ENCODE measurements around the gene NTF3.

- no peak for TF ChIP-seq CTCF (IDR thresholded peaks at IDR 0.05)
- no peak for TF ChIP-seq POLR2AphosphoS5 (IDR thresholded peaks at IDR 0.05; ENCODE audit: low read depth, low read length)
- no peak for TF ChIP-seq SIN3A (IDR thresholded peaks at IDR 0.05; ENCODE audit: borderline replicate concordance, insufficient read depth, low read depth, low read length)
- no peak for TF ChIP-seq REST (IDR thresholded peaks at IDR 0.05; ENCODE audit: insufficient read depth in 1 of 2, low read depth in 2 of 2, low read length in 1 of 2)
- no peak for TF ChIP-seq TCF7L2 (IDR thresholded peaks at IDR 0.05; ENCODE audit: low read depth, low read length)
These were observed 19.3 kb downstream of the NTF3 start for GRCh38 chr12:5451251-5451650.

Measured in Panc1 (cell line).